SK-N-SH treated with all-trans-retinoic acid at 6 μM for 48 hours (cell line): ENCODE results near the gene TCEA2.

Experiments
- ATAC-seq: fragments of 200-7000 bp; cut with Tn5 transposase; 3 replicates; pipeline ENCODE4 v1.9.1; 2020; ENCODE audit warnings: mild to moderate bottlenecking, moderate library complexity
- ARNTL ChIP-seq: fragments of 450-650 bp; formaldehyde crosslinking; IDR thresholded peaks from 2 replicates; pipeline ENCODE4 v1.5.0; 2020; ENCODE audit warnings: low read depth, mild to moderate bottlenecking, moderate library complexity, borderline replicate concordance
- BACH2 ChIP-seq: fragments of 250-450 bp; sonication (Bioruptor Pico); IDR thresholded peaks from 2 replicates; pipeline ENCODE4 v1.9.0; 2021; ENCODE audit warnings: mild to moderate bottlenecking, borderline replicate concordance
- CREB5 ChIP-seq: fragments of 250-450 bp; sonication (Bioruptor Pico); IDR thresholded peaks from 2 replicates; pipeline ENCODE4 v1.5.1; 2020; ENCODE audit warnings: low read depth, mild to moderate bottlenecking, moderate library complexity
- CSDC2 ChIP-seq: fragments of 250-450 bp; sonication (Bioruptor Pico); IDR thresholded peaks from 2 replicates; pipeline ENCODE4 v1.5.0; 2020; ENCODE audit warnings: mild to moderate bottlenecking, moderate library complexity
- CSRNP3 ChIP-seq: fragments of 250-450 bp; sonication (Bioruptor Pico); IDR thresholded peaks from 2 replicates; pipeline ENCODE4 v1.5.1; 2021; ENCODE audit warnings: mild to moderate bottlenecking, moderate library complexity
- ESRRG ChIP-seq: fragments of 250-450 bp; sonication (Bioruptor Pico); IDR thresholded peaks from 2 replicates; pipeline ENCODE4 v1.6.1; 2021; ENCODE audit warnings: mild to moderate bottlenecking
- GLIS3 ChIP-seq: fragments of 250-450 bp; sonication (Bioruptor Pico); IDR thresholded peaks from 2 replicates; pipeline ENCODE4 v1.5.0; 2020; ENCODE audit warnings: mild to moderate bottlenecking, moderate library complexity
- ISL1 ChIP-seq: fragments of 250-450 bp; sonication (Bioruptor Pico); IDR thresholded peaks from 2 replicates; pipeline ENCODE4 v2.1.2; 2022; ENCODE audit warnings: mild to moderate bottlenecking, moderate library complexity
- OSR1 ChIP-seq: fragments of 250-450 bp; sonication (Bioruptor Pico); IDR thresholded peaks from 2 replicates; pipeline ENCODE4 v1.8.0; 2022; ENCODE audit warnings: moderate library complexity, mild to moderate bottlenecking, inconsistent platforms
- POU6F1 ChIP-seq: fragments of 250-450 bp; sonication (Bioruptor Pico); IDR thresholded peaks from 2 replicates; pipeline ENCODE4 v1.8.0; 2021; ENCODE audit warnings: low read depth, mild to moderate bottlenecking, moderate library complexity, borderline replicate concordance
- PPARA ChIP-seq: fragments of 250-450 bp; sonication (Bioruptor Pico); IDR thresholded peaks from 2 replicates; pipeline ENCODE4 v1.5.0; 2020; ENCODE audit warnings: mild to moderate bottlenecking, borderline replicate concordance
- RARB ChIP-seq: fragments of 250-450 bp; sonication (Bioruptor Pico); IDR thresholded peaks from 2 replicates; pipeline ENCODE4 v1.8.0; 2021; ENCODE audit warnings: mild to moderate bottlenecking, moderate library complexity
- SNAI2 ChIP-seq: fragments of 250-450 bp; sonication (Bioruptor Pico); IDR thresholded peaks from 2 replicates; pipeline ENCODE4 v1.5.0; 2020; ENCODE audit warnings: mild to moderate bottlenecking, moderate library complexity
- TCF4 ChIP-seq: fragments of 250-450 bp; sonication (Bioruptor Pico); IDR thresholded peaks from 2 replicates; pipeline ENCODE4 v1.8.0; 2021; ENCODE audit warnings: mild to moderate bottlenecking, moderate library complexity, borderline replicate concordance
- TOX ChIP-seq: fragments of 250-450 bp; sonication (Bioruptor Pico); IDR thresholded peaks from 2 replicates; pipeline ENCODE4 v1.8.0; 2021; ENCODE audit warnings: mild to moderate bottlenecking, moderate library complexity, borderline replicate concordance
- ZC3H10 ChIP-seq: fragments of 250-450 bp; sonication (Bioruptor Pico); IDR thresholded peaks from 2 replicates; pipeline ENCODE4 v1.5.1; 2021; ENCODE audit warnings: mild to moderate bottlenecking, moderate library complexity
- ZFP30 ChIP-seq: fragments of 450-650 bp; formaldehyde crosslinking; IDR thresholded peaks from 2 replicates; pipeline ENCODE4 v1.5.0; 2022; ENCODE audit warnings: mild to moderate bottlenecking, moderate library complexity
- ZNF565 ChIP-seq: fragments of 450-650 bp; formaldehyde crosslinking; conservative IDR thresholded peaks from 2 replicates; pipeline ENCODE4 v1.5.0; 2020; ENCODE audit warnings: low read depth, mild to moderate bottlenecking, moderate library complexity
- ZNF70 ChIP-seq: fragments of 450-650 bp; formaldehyde crosslinking; IDR thresholded peaks from 2 replicates; pipeline ENCODE4 v1.5.0; 2020; ENCODE audit warnings: mild to moderate bottlenecking, moderate library complexity
- ZNF8 ChIP-seq: fragments of 450-650 bp; formaldehyde crosslinking; IDR thresholded peaks from 2 replicates; pipeline ENCODE4 v1.5.0; 2020; ENCODE audit warnings: mild to moderate bottlenecking, moderate library complexity
- TF ChIP-seq, protein P1 (sequence below): fragments of 250-450 bp; sonication (Bioruptor Pico); IDR thresholded peaks from 2 replicates; pipeline ENCODE4 v1.5.0; 2020; ENCODE audit warnings: mild to moderate bottlenecking, moderate library complexity
- TF ChIP-seq, protein P2 (sequence below): fragments of 250-450 bp; sonication (Bioruptor Pico); IDR thresholded peaks from 2 replicates; pipeline ENCODE4 v1.8.0; 2020; ENCODE audit warnings: mild to moderate bottlenecking, moderate library complexity, borderline replicate concordance

Gene TCEA2

GRCh38 chr20:64095927-64096326 lies 32.9 kb downstream of the TCEA2 start (continued):
- TF ChIP-seq, protein P1, sequence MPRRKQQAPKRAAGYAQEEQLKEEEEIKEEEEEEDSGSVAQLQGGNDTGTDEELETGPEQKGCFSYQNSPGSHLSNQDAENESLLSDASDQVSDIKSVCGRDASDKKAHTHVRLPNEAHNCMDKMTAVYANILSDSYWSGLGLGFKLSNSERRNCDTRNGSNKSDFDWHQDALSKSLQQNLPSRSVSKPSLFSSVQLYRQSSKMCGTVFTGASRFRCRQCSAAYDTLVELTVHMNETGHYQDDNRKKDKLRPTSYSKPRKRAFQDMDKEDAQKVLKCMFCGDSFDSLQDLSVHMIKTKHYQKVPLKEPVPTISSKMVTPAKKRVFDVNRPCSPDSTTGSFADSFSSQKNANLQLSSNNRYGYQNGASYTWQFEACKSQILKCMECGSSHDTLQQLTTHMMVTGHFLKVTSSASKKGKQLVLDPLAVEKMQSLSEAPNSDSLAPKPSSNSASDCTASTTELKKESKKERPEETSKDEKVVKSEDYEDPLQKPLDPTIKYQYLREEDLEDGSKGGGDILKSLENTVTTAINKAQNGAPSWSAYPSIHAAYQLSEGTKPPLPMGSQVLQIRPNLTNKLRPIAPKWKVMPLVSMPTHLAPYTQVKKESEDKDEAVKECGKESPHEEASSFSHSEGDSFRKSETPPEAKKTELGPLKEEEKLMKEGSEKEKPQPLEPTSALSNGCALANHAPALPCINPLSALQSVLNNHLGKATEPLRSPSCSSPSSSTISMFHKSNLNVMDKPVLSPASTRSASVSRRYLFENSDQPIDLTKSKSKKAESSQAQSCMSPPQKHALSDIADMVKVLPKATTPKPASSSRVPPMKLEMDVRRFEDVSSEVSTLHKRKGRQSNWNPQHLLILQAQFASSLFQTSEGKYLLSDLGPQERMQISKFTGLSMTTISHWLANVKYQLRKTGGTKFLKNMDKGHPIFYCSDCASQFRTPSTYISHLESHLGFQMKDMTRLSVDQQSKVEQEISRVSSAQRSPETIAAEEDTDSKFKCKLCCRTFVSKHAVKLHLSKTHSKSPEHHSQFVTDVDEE (CRISPR knock-in tag), result no peak
- TF ChIP-seq ZC3H10 (CRISPR knock-in tag), result no peak
- TF ChIP-seq POU6F1, result no peak
- no peak for TF ChIP-seq ZNF565 (CRISPR knock-in tag)
- TF ChIP-seq ZNF70 (CRISPR knock-in tag), result no peak
- no peak for TF ChIP-seq OSR1 (CRISPR knock-in tag)
- no peak for TF ChIP-seq ESRRG (CRISPR knock-in tag)
- no peak for TF ChIP-seq ZFP30 (CRISPR knock-in tag)
- TF ChIP-seq, all 23 proteins: peak for 0

- TF ChIP-seq OSR1 (CRISPR knock-in tag) (no peak), ZFP30 (CRISPR knock-in tag) (no peak), ISL1 (no peak), BACH2 (CRISPR knock-in tag) (no peak), CREB5 (CRISPR knock-in tag) (no peak), CSDC2 (CRISPR knock-in tag) (no peak), SNAI2 (CRISPR knock-in tag) (no peak), ZNF8 (CRISPR knock-in tag) (no peak), POU6F1 (no peak), ARNTL (CRISPR knock-in tag) (no peak), GLIS3 (CRISPR knock-in tag) (no peak), ZNF565 (CRISPR knock-in tag) (no peak), ESRRG (CRISPR knock-in tag) (no peak)
- ATAC-seq, result no peak
Observed at GRCh38 chr20:64096535-64096934, 33.5 kb downstream of the TCEA2 start.

GRCh38 chr20:64098471-64099013 lies 35.5 kb downstream of the TCEA2 start:
- TF ChIP-seq ESRRG (CRISPR knock-in tag) (no peak), OSR1 (CRISPR knock-in tag) (no peak), TCF4 (CRISPR knock-in tag) (no peak), TOX (CRISPR knock-in tag) (no peak), ISL1 (no peak), GLIS3 (CRISPR knock-in tag) (no peak), CSDC2 (CRISPR knock-in tag) (no peak), PPARA (CRISPR knock-in tag) (no peak), ZNF8 (CRISPR knock-in tag) (no peak), RARB (CRISPR knock-in tag) (no peak), BACH2 (CRISPR knock-in tag) (no peak), ZNF70 (CRISPR knock-in tag) (no peak), ARNTL (CRISPR knock-in tag) (no peak), CSRNP3 (CRISPR knock-in tag) (no peak)
- TF ChIP-seq, protein P2, sequence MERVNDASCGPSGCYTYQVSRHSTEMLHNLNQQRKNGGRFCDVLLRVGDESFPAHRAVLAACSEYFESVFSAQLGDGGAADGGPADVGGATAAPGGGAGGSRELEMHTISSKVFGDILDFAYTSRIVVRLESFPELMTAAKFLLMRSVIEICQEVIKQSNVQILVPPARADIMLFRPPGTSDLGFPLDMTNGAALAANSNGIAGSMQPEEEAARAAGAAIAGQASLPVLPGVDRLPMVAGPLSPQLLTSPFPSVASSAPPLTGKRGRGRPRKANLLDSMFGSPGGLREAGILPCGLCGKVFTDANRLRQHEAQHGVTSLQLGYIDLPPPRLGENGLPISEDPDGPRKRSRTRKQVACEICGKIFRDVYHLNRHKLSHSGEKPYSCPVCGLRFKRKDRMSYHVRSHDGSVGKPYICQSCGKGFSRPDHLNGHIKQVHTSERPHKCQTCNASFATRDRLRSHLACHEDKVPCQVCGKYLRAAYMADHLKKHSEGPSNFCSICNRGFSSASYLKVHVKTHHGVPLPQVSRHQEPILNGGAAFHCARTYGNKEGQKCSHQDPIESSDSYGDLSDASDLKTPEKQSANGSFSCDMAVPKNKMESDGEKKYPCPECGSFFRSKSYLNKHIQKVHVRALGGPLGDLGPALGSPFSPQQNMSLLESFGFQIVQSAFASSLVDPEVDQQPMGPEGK, result no peak
- ATAC-seq, result no peak
